Stimulated activated naive CD4-positive, alpha-beta T cell (primary cell): ENCODE data around the gene PXN.
"Not testable (repeated sequence)": the region's sequence is repeated elsewhere in the genome, so short reads cannot be mapped to it uniquely, and the experiment has no call there.

Experiments
- DNase-seq, 6 experiments: peaks; one replicate each; lab custom pipeline; 2025; lab: John Stamatoyannopoulos, UW

The PXN gene

DNA sequence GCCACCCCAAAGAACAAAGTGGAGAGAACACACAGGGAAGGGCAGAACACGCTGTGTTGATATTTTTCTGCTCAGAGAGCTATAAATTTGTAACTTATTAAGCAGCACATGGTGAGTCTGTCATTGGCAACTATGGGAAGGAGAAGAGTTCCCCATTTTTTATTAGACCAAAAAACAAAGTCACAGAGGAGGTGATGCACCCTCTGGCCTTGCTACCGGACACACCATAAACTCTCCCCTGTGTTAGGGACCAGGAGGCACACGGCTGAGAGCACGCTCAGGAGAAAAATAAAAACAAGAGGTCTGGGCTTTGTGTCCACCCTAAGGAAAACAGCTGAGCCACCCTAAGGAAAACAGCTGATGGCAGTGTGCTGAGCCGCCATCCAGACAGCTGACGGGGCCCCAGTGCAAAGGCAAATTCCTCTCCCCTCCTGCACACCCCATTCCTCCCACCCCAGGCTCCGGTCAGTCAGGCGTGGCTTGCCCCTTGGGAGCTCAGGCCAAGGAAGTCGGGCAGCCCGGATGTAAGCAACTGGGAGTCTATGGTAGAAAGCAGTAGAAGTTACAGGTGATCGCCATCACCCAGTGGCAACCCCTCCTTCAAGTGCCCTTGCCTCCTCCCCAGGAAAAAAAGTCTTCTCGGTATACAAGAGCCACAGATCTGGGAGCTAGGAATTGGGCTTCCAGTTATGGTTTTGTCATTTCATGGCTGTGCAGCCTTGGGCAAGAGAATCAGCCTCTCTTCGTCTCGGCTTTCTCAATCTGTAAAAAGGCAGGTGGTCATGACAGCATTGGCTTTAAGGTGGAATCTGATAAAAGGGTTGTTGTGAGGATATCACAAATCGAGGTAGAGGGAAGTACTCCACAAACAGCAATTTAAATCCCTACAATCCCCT is 2.4 kb downstream of the PXN start:
- DNase-seq, result no peak

DNA sequence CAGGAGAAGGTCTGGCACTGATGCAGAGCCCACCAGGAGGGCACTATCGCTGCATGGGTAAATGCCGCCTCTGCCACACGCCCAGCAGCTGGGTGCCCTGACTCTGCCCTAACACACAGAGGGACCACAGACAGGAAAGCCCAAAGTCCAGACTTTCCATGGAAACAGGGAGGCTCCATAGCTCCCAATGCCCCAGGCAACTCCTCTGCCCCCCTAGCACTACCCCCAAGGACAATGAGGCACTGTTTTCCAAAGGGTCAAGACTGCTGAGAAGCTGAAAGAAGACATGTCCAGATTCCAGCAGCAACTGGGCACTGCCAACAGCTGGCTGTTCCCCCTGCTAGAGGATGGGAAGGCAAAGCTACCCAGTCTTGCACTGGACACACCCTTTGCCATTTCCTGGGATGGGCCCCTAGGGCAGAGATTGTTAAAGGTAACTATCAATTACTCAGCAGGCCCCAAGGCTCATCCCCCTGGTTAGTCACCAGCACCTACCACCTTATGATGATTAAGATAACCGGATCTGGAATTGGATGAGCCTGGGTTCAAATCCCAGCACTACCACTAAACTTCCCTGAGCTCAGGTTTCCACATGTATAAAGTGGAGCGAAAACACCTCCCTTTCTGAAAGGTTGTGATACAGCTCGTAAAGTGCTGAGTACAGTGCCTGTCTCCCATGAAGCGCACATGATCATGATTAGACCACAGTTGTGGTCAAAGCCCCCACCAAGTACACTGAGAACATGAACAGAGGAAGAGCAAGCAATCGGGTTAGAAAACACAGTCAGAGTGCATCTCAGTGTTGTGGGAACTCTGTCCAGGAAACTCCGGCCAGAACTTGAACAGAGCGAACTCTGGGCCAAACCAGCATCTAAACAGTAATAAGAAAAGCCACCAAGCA is 3.3 kb downstream of the PXN start:
- peak in 1 of 6 experiments; percentile 43 for DNase-seq

- DNase-seq, result no peak
These were observed 4.9 kb downstream of the PXN start for GRCh38 chr12:120260607-120261006.

- DNase-seq, result no peak
These were observed 5.9 kb downstream of the PXN start for GRCh38 chr12:120259418-120260202.

DNA sequence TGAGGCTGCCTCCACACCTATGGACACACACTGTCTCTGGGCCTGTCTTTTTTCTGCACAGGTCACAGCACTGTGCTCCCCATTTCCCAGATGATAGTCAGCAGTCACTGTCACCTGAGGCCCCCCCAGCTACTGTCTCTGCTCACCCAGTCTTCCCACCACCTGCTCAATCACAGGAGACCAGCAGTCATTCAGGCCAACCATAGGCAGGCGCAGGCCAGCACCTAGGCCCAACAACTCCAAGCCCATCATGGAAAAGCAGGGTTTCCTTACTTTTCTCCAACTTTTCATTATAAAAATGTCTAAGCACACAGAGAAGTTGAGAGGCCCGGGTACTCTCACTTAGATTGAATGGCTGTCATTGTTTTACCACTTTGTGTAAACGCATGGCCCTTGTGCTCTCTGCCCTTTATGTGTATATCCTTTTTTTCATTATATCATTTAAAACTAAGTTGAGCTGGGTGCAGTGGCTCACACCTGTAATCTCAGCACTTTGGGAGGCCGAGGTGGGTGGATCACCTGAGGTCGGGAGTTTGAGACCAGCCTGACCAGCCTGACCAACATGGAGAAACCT is 7.1 kb downstream of the PXN start:
- DNase-seq, result no peak

- DNase-seq, result peak in 2 of 6 experiments; percentile 15 to 23
These were observed 8.3 kb downstream of the PXN start for GRCh38 chr12:120257041-120257821.

- DNase-seq, result peak in 1 of 6 experiments; percentile 36
These were observed 10.7 kb downstream of the PXN start for GRCh38 chr12:120254809-120255208.

- peak in 5 of 6 experiments; percentile 22 to 80 (median 74) for DNase-seq
These were observed 12.2 kb downstream of the PXN start for GRCh38 chr12:120253313-120253712.

GRCh38 chr12:120252071-120252906 is 13.2 kb downstream of the PXN start:
- peak; percentile 46 to 89 (median 72) for DNase-seq

GRCh38 chr12:120251364-120252070 is 14.0 kb downstream of the PXN start:
- not testable (repeated sequence) for DNase-seq

GRCh38 chr12:120249875-120250795 is 15.4 kb downstream of the PXN start:
- DNase-seq, result peak in 2 of 6 experiments; percentile 28 to 35

GRCh38 chr12:120249266-120249874 is 16.2 kb downstream of the PXN start:
- no peak for DNase-seq

- no peak for DNase-seq
These were observed 17.9 kb downstream of the PXN start for GRCh38 chr12:120247621-120248030.

GRCh38 chr12:120247183-120247582 is 18.3 kb downstream of the PXN start:
- no peak for DNase-seq

DNA sequence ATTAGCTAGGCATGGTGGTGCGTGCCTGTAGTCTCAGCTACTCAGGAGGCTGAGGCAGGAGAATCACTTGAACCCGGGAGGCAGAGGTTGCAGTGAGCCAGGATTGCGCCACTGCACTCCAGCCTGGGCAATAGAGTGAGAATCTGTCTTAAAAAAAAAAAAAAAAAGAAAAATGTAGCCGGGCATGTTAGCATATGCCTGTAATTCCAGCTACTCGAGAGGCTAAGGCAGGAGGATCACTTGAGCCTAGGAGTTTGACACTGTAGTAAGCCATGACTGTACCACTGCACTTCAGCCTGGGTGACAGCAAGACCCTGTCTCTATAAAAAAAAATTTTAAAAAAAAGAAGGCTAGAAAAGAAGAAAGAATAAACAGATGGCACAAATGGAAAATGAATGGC is 18.8 kb downstream of the PXN start:
- not testable (repeated sequence) for DNase-seq

GRCh38 chr12:120242971-120243699 is 22.4 kb downstream of the PXN start:
- DNase-seq, result no peak

GRCh38 chr12:120242275-120242799 is 23.2 kb downstream of the PXN start:
- DNase-seq, result no peak
